Nephron (organoid): ENCODE results near the gene TSC2.
A peak's percentile ranks its signal among the peaks of the same experiment; 100 is the strongest.
"Not testable (repeated sequence)": the region's sequence is repeated elsewhere in the genome, so short reads cannot be mapped to it uniquely, and the experiment has no call there.

ENCODE experiments used
- H3K27ac Mint-ChIP-seq, 3 experiments: 2 replicates each; pipeline ENCODE4 v1.8.0; 2020; ENCODE audit warnings: mixed read lengths in 3 of 3, mild to moderate bottlenecking in 2 of 3, moderate library complexity in 1 of 3
- H3K27me3 Mint-ChIP-seq: 2 replicates; pipeline ENCODE4 v1.8.0; 2021; ENCODE audit warnings: low read depth, mild to moderate bottlenecking, moderate library complexity, mixed read lengths
- H3K36me3 Mint-ChIP-seq: 2 replicates; pipeline ENCODE4 v1.8.0; 2020; ENCODE audit warnings: low read depth, mixed read lengths
- H3K4me1 Mint-ChIP-seq: 2 replicates; pipeline ENCODE4 v1.8.0; 2020; ENCODE audit warnings: mixed read lengths
- H3K4me3 Mint-ChIP-seq, 3 experiments: 2 replicates each; pipeline ENCODE4 v1.8.0; 2020; ENCODE audit warnings: mild to moderate bottlenecking in 3 of 3, mixed read lengths in 3 of 3, moderate library complexity in 2 of 3
- H3K9me3 Mint-ChIP-seq: 2 replicates; pipeline ENCODE4 v1.8.0; 2020; ENCODE audit warnings: mixed read lengths
- CTCF ChIP-seq, 3 experiments: fragments of 200-600 bp; sonication (generic); IDR thresholded peaks; one replicate each; pipeline ENCODE4 v1.5.0; 2021; ENCODE audit warnings: antibody characterized with exemption in 3 of 3; ENCODE audit not compliant: unreplicated experiment in 3 of 3

TSC2 gene

DNA sequence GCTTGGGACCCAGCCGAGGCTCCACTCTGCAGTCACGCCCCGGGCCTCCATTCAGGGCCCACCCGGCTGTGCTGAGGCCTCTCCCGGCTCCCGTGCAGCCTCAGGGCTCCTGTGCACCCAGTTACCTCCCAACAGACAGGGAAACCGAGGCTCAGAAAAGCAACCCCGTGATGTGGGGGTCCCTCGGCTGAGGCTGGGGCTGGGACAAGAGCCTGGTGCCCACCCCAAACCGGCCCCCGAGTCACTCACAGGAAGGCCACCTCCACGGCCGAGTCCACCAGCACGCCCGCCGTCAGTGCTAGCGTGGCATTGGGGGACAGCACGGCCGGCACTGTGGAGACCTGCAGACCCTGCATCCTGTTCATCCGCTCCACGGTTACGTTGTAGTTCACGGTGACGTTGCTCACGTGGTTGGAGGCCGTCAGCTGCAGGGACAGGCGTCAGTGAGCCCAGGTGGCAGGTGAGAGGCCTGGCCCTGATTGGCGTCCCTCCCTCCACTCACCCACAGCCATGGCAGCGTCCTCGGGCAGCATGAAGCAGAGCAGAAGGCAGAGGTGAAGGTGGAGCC lies 64.8 kb downstream of the TSC2 start:
- H3K9me3 Mint-ChIP-seq, H3K27ac Mint-ChIP-seq: not testable (repeated sequence)

DNA sequence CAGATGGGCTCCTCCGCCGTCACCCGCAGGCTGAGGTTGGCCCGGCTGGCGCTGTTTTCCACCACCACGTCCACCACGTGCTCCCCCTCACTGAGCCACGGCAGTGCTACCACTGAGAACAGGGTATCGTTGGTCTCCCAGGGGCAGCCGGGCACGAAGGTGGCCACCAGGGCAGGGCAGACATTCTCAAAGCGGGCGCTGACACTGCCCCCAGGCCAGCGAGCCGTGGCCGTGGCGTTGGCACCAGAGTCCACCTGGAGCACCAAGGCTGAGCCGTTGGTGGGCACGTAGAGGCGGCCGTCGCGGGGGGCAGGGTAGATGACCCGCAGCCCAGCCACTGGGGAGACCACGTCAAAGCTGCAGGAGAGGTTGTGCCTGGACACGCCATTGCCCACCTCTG lies 66.4 kb downstream of the TSC2 start:
- H3K4me1 Mint-ChIP-seq, H3K9me3 Mint-ChIP-seq, H3K27ac Mint-ChIP-seq, H3K36me3 Mint-ChIP-seq, H3K27me3 Mint-ChIP-seq, H3K4me3 Mint-ChIP-seq: not testable (repeated sequence)

More for the DNA sequence above, 64.8 kb downstream of the TSC2 start:
- not testable (repeated sequence) for H3K27me3 Mint-ChIP-seq, H3K4me3 Mint-ChIP-seq, H3K4me1 Mint-ChIP-seq, H3K36me3 Mint-ChIP-seq

DNA sequence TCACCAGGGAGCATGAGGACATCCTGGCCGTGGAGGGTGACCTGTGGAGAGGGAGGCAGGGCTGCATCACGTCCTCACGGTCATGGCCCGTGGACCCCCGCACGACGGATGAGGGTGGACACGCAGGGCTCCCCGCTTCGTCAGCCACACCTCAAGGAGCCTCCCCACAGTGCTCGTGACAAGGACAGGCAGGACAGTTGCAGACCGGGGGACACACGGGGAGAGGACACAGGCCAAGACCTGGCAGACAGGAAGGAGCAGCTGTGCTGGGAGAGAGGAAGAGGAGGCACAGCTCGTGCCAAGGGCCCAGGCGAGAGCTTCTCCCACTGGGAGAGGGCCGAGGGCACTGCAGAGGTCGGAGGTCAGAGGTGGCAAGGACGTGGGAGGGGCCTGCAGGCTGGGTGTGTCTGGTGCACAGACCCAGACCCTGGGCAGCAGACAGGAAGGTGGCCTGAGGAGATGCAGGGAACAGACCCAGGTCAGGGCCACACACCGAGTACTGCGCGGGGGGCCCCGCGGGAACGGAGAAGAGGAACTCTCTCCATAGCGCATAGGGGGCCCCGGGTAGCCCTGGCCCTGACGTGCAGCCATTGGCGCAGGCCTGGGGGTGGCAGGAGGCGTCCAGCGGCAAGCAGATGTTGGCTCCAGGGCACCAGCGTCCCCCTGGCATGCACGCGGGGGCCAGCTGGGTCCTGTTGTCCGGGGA lies 67.3 kb downstream of the TSC2 start:
- H3K27ac Mint-ChIP-seq, H3K36me3 Mint-ChIP-seq: not testable (repeated sequence)

DNA sequence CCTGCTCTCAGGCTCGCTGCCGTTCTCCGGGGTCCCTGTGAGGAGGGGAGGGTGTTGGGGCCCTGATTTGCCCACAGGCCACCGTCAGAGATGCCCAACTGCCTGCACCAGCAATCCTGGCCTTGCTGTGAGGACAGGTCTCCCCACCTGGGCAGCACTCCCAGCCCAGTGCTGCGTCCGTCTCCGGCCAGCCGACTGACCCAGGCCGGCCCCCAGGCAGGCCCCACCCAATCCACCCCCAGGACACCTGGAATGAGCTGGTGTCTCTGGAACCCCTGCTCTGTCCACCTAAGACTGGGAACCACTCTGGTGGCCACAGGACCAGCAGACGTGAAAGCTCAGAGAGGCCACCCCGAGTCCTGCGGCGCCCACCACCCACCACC lies 67.8 kb downstream of the TSC2 start:
- no peaks in the 10 kb centered on the region for H3K27me3 Mint-ChIP-seq
- H3K4me1 Mint-ChIP-seq: peaks cover 5% of the 10 kb centered on the region
- TF ChIP-seq CTCF (IDR thresholded peaks at IDR 0.05; ENCODE audit: unreplicated experiment in 3 of 3): no peak
- no peaks in the 10 kb centered on the region for H3K36me3 Mint-ChIP-seq
- H3K9me3 Mint-ChIP-seq: no peaks in the 10 kb centered on the region
- no peak overlapping the region for H3K4me3 Mint-ChIP-seq
- H3K27ac Mint-ChIP-seq: no peak overlapping the region

More for the DNA sequence above, 67.3 kb downstream of the TSC2 start:
- not testable (repeated sequence) for H3K9me3 Mint-ChIP-seq, H3K4me1 Mint-ChIP-seq, H3K4me3 Mint-ChIP-seq, H3K27me3 Mint-ChIP-seq

DNA sequence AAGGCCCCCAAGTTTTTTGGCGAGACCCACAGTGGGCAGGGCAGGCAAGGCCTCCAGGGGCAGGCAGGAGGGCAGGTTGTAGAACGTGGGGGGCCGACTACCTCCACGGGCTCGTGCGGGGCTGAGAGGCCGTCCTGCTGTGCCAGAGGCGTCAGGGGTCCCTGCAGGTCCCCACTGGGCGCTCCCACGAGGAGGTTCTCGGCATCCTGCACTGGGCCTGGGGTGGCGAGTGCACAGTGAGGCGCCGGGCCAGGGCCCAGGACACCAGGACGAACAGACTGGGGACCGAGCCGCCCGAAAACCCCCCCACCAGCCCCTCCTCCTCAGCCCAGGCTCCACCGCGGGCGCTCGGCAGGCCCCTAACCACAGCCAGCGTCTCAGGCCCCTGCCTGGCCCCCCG lies 68.6 kb downstream of the TSC2 start:
- not testable (repeated sequence) for H3K4me3 Mint-ChIP-seq, H3K36me3 Mint-ChIP-seq, H3K9me3 Mint-ChIP-seq, H3K27me3 Mint-ChIP-seq, H3K27ac Mint-ChIP-seq
- H3K4me1 Mint-ChIP-seq: peaks cover 12% of the 10 kb centered on the region

DNA sequence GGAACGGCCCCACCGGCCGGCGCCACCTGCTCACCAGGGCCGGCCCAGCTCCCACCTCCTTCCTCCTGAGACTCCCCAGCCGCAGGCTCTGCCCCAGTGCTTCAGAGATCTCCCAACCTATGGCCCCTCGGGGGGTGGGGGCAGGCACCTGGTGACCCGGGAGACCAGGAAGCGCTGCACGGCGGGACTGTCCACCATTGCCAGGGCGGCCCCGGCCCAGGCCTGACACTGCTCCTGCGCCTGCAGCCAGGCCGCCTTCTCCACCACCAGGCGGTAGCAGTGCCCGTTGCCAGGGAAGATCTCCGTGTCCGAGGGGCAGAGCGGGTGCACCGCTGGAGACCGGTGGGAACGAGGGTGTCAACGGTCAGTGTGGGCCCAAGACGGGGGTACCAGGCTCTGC lies 69.6 kb downstream of the TSC2 start:
- H3K27ac Mint-ChIP-seq, H3K36me3 Mint-ChIP-seq, H3K4me3 Mint-ChIP-seq, H3K9me3 Mint-ChIP-seq, H3K27me3 Mint-ChIP-seq: not testable (repeated sequence)
- peaks cover 14% of the 10 kb centered on the region for H3K4me1 Mint-ChIP-seq

DNA sequence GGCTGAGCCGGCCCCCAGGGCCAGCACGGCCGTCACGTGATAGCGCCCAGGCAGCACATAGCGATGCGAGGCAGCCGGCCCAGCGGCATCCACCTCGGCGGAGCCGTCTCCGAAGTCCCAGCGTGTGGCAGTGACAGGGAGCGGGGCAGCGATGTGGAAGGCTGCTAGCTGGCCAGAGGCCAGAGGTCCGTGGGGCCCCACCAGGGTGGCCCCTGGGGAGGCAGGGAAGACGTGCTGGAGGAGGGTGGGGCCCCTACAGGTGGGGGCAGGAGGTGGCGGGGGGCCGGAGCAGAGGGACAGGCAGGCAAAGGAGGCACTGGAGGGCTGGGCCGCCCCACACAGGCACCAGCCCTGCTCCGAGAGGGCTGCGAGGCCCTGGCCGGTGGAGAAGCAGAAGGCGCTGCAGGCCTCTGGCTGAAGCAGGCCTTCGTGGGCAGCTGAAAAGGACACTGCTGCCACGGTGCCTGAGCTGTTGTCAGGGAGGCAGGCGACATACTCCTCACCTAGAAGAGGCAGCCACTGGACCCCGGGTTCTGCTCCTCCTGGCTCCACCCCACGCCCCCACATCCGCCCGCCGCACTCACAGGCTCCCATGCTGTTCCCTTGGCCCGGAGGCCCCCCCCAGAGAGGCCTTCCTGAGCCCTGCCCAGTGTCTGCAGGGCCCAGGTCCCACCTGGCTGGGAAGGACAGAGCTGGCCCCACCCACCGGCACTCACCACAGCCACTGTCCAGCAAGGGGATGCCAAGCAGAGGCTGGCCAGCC lies 70.4 kb downstream of the TSC2 start:
- H3K27me3 Mint-ChIP-seq: not testable (repeated sequence)

DNA sequence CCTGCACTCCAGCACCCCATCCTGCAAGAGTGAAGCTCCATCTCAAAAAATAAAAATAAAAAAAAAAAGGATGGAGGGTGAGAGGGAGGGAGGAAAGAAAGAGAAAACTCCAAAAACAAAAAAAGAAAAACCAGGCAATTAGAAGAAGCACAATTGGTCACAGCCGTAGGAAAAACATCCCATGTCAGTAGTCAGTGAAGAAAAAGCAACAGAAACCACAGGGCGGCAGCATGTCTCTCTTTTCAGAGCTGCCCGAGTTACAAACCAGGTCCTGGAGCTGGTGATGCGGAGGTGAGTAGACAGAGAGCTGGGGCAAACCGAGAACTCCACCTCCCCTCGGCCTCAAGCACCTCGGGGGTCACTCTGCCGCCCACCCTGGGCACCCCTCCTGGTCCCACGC lies 73.5 kb downstream of the TSC2 start:
- not testable (repeated sequence) for H3K27me3 Mint-ChIP-seq, H3K9me3 Mint-ChIP-seq, H3K36me3 Mint-ChIP-seq
- TF ChIP-seq CTCF (IDR thresholded peaks at IDR 0.05; ENCODE audit: unreplicated experiment in 3 of 3): peak; percentile 21 to 40 (median 35)
- Mint-ChIP-seq H3K4me3 (peak overlapping the region in 2 of 3 experiments; percentile 58 to 65), H3K4me1 (peaks cover 22% of the 10 kb centered on the region), H3K27ac (peak overlapping the region; percentile 82 to 94 (median 85))

More for the DNA sequence above, 70.4 kb downstream of the TSC2 start:
- H3K4me3 Mint-ChIP-seq, H3K9me3 Mint-ChIP-seq, H3K36me3 Mint-ChIP-seq, H3K27ac Mint-ChIP-seq: not testable (repeated sequence)
- H3K4me1 Mint-ChIP-seq: peaks cover 14% of the 10 kb centered on the region

GRCh38 chr16:2121853-2122252 lies 74.1 kb downstream of the TSC2 start:
- H3K36me3 Mint-ChIP-seq: no peaks in the 10 kb centered on the region
- H3K27me3 Mint-ChIP-seq: no peaks in the 10 kb centered on the region
- peaks cover 24% of the 10 kb centered on the region for H3K4me1 Mint-ChIP-seq
- no peak overlapping the region for H3K4me3 Mint-ChIP-seq
- no peak for TF ChIP-seq CTCF (IDR thresholded peaks at IDR 0.05; ENCODE audit: unreplicated experiment in 3 of 3)
- H3K9me3 Mint-ChIP-seq: no peaks in the 10 kb centered on the region
- peak overlapping the region in 1 of 3 experiments; percentile 85 for H3K27ac Mint-ChIP-seq
